Neural progenitor cell (in vitro differentiated cells): ENCODE results near the gene KLK4. TPM values are rescaled to one million over a fixed set of nuclear protein-coding genes. Genes with fewer than 3 reads are reported as not detected.

Source experiments
- DNase-seq: peaks from one replicate; pipeline ENCODE4 v3.0.0-alpha.2; 2016; ENCODE audit warnings: low spot score
- H2AFZ ChIP-seq: fragments of 200-600 bp; sonication (generic); replicated peaks from 2 replicates; pipeline ENCODE4 v1.6.1; 2016; ENCODE audit warnings: antibody characterized with exemption
- H3F3A ChIP-seq: fragments of 200-600 bp; sonication (generic); 2 replicates; pipeline ENCODE4 v1.6.1; 2016; ENCODE audit warnings: antibody characterized with exemption, low read depth
- H3K27ac ChIP-seq: fragments of 200-600 bp; sonication (generic); 2 replicates; pipeline ENCODE4 v1.5.1; 2016; ENCODE audit warnings: mild to moderate bottlenecking
- H3K27me3 ChIP-seq: fragments of 200-600 bp; sonication (generic); 2 replicates; pipeline ENCODE4 v1.6.1; 2016; ENCODE audit warnings: mild to moderate bottlenecking, moderate library complexity
- H3K36me3 ChIP-seq: fragments of 200-600 bp; sonication (generic); 2 replicates; pipeline ENCODE4 v1.5.1; 2016
- H3K4me1 ChIP-seq: fragments of 200-600 bp; sonication (generic); 2 replicates; pipeline ENCODE4 v1.6.1; 2016; ENCODE audit warnings: mixed run types
- H3K4me2 ChIP-seq: fragments of 200-600 bp; sonication (generic); 2 replicates; pipeline ENCODE4 v1.6.1; 2016
- H3K4me3 ChIP-seq: fragments of 200-600 bp; sonication (generic); 2 replicates; pipeline ENCODE4 v1.5.1; 2016
- H3K79me2 ChIP-seq: fragments of 200-600 bp; sonication (generic); 2 replicates; pipeline ENCODE4 v1.6.1; 2016; ENCODE audit warnings: low read depth
- H3K9ac ChIP-seq: fragments of 200-600 bp; sonication (generic); 2 replicates; pipeline ENCODE4 v1.6.1; 2016
- H3K9me3 ChIP-seq: fragments of 200-600 bp; sonication (generic); 2 replicates; pipeline ENCODE4 v1.5.1; 2016; ENCODE audit warnings: low read depth
- H4K20me1 ChIP-seq: fragments of 200-600 bp; sonication (generic); 2 replicates; pipeline ENCODE4 v1.6.1; 2016; ENCODE audit warnings: low read depth
- H3K27ac Mint-ChIP-seq: 3 replicates; pipeline ENCODE4 v1.8.0; 2021; ENCODE audit warnings: mixed read lengths
- H3K27me3 Mint-ChIP-seq: 2 replicates; pipeline ENCODE4 v1.8.0; 2022; ENCODE audit warnings: low read depth, mild to moderate bottlenecking, inconsistent platforms, moderate library complexity, mixed read lengths; ENCODE audit not compliant: insufficient read depth
- H3K36me3 Mint-ChIP-seq: 3 replicates; pipeline ENCODE4 v1.8.0; 2021; ENCODE audit warnings: mixed read lengths
- H3K4me1 Mint-ChIP-seq: 3 replicates; pipeline ENCODE4 v1.8.0; 2021; ENCODE audit warnings: mixed read lengths
- H3K4me3 Mint-ChIP-seq: 3 replicates; pipeline ENCODE4 v1.8.0; 2021; ENCODE audit warnings: mild to moderate bottlenecking, moderate library complexity, mixed read lengths
- H3K9me3 Mint-ChIP-seq: 3 replicates; pipeline ENCODE4 v1.8.0; 2020; ENCODE audit warnings: mixed read lengths
- EZH2 ChIP-seq: fragments of 200-600 bp; sonication (generic); IDR thresholded peaks from 2 replicates; pipeline ENCODE4 v1.6.1; 2017; ENCODE audit warnings: antibody characterized with exemption, mild to moderate bottlenecking, moderate library complexity
- EZH2phosphoT487 ChIP-seq: fragments of 200-600 bp; sonication (generic); IDR thresholded peaks from 2 replicates; pipeline ENCODE4 v1.6.1; 2017; ENCODE audit warnings: antibody characterized with exemption
- total RNA-seq: library from RNA; depleted of rRNA; stranded (reverse); fragments of >200 nt; gene quantifications from 2 replicates; pipeline ENCODE4 v1.2.3, GENCODE V29; 2015; ENCODE audit warnings: low replicate concordance
- TF ChIP-seq, protein P1 (sequence below): fragments of 200-600 bp; sonication (generic); IDR thresholded peaks from 2 replicates; pipeline ENCODE4 v1.5.1; 2017; ENCODE audit warnings: antibody characterized with exemption, mild to moderate bottlenecking

KLK4 gene
- total RNA-seq, 1 donor from 2014 or later: not detected

DNA sequence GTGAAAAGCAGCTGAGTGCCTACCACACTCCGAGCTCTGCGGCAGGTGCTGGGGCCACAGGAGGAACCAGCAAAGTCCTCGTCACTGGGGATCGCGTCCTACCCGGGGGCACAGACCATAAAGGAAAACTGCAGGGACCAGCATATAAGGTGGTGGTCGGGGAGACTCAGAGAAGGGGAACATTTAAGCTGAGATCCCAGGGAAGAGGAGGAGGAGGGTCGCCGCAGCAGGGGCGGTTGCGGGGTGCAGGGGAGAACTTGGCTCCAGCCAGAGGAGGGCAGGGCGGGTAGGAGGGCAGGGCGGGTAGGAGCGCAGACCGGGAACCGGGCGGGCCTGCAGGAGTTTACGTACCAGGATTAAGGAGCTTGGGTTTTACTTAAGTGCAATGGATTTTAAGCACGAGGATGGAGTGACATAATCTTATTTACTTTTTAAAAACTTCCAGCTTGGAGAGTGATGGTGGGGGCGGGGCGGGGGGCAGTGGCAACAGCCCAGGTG, 956 bp upstream of the KLK4 start:
- H3K4me1 ChIP-seq: no peaks in the 10 kb centered on the region
- no peak overlapping the region for H3K9ac ChIP-seq
- peaks cover 97% of the 10 kb centered on the region for H3K27me3 ChIP-seq
- H3K27me3 Mint-ChIP-seq: peaks cover 34% of the 10 kb centered on the region
- H3K4me3 ChIP-seq: no peak overlapping the region
- no peak overlapping the region for H3K4me3 Mint-ChIP-seq
- no peak for TF ChIP-seq EZH2phosphoT487
- TF ChIP-seq, protein P1, sequence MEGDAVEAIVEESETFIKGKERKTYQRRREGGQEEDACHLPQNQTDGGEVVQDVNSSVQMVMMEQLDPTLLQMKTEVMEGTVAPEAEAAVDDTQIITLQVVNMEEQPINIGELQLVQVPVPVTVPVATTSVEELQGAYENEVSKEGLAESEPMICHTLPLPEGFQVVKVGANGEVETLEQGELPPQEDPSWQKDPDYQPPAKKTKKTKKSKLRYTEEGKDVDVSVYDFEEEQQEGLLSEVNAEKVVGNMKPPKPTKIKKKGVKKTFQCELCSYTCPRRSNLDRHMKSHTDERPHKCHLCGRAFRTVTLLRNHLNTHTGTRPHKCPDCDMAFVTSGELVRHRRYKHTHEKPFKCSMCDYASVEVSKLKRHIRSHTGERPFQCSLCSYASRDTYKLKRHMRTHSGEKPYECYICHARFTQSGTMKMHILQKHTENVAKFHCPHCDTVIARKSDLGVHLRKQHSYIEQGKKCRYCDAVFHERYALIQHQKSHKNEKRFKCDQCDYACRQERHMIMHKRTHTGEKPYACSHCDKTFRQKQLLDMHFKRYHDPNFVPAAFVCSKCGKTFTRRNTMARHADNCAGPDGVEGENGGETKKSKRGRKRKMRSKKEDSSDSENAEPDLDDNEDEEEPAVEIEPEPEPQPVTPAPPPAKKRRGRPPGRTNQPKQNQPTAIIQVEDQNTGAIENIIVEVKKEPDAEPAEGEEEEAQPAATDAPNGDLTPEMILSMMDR: no peak
- TF ChIP-seq EZH2: no peak
- no peak for DNase-seq
- H3K4me1 Mint-ChIP-seq: no peaks in the 10 kb centered on the region
- no peaks in the 10 kb centered on the region for H3K9me3 ChIP-seq
- H3K79me2 ChIP-seq: no peaks in the 10 kb centered on the region
- no peak overlapping the region for H3K4me2 ChIP-seq
- no peaks in the 10 kb centered on the region for H3K36me3 ChIP-seq
- H3F3A ChIP-seq: no peaks in the 10 kb centered on the region
- H3K27ac ChIP-seq: no peak overlapping the region
- H3K36me3 Mint-ChIP-seq: no peaks in the 10 kb centered on the region
- H4K20me1 ChIP-seq: no peaks in the 10 kb centered on the region
- H2AFZ ChIP-seq: no peak overlapping the region
- H3K27ac Mint-ChIP-seq: no peak overlapping the region
- H3K9me3 Mint-ChIP-seq: no peaks in the 10 kb centered on the region

- no peak overlapping the region for H3K4me3 ChIP-seq
- H3K36me3 ChIP-seq: no peaks in the 10 kb centered on the region
- no peak overlapping the region for H3K4me2 ChIP-seq
- H3K4me1 ChIP-seq: no peaks in the 10 kb centered on the region
- DNase-seq: no peak
- H3K9me3 ChIP-seq: no peaks in the 10 kb centered on the region
- H3F3A ChIP-seq: no peaks in the 10 kb centered on the region
- Mint-ChIP-seq H3K9me3 (no peaks in the 10 kb centered on the region), H3K27me3 (peaks cover 28% of the 10 kb centered on the region), H3K36me3 (no peaks in the 10 kb centered on the region), H3K27ac (no peak overlapping the region), H3K4me1 (no peaks in the 10 kb centered on the region), H3K4me3 (no peak overlapping the region)
- H4K20me1 ChIP-seq: no peaks in the 10 kb centered on the region
- peaks cover 87% of the 10 kb centered on the region for H3K27me3 ChIP-seq
- H2AFZ ChIP-seq: no peak overlapping the region
- TF ChIP-seq EZH2phosphoT487 (no peak), EZH2 (no peak)
- TF ChIP-seq, protein P1: no peak
- H3K79me2 ChIP-seq: no peaks in the 10 kb centered on the region
- H3K9ac ChIP-seq: no peak overlapping the region
- H3K27ac ChIP-seq: no peak overlapping the region
These were observed 473 bp downstream of the KLK4 start for GRCh38 chr19:50910722-50911121.

DNA sequence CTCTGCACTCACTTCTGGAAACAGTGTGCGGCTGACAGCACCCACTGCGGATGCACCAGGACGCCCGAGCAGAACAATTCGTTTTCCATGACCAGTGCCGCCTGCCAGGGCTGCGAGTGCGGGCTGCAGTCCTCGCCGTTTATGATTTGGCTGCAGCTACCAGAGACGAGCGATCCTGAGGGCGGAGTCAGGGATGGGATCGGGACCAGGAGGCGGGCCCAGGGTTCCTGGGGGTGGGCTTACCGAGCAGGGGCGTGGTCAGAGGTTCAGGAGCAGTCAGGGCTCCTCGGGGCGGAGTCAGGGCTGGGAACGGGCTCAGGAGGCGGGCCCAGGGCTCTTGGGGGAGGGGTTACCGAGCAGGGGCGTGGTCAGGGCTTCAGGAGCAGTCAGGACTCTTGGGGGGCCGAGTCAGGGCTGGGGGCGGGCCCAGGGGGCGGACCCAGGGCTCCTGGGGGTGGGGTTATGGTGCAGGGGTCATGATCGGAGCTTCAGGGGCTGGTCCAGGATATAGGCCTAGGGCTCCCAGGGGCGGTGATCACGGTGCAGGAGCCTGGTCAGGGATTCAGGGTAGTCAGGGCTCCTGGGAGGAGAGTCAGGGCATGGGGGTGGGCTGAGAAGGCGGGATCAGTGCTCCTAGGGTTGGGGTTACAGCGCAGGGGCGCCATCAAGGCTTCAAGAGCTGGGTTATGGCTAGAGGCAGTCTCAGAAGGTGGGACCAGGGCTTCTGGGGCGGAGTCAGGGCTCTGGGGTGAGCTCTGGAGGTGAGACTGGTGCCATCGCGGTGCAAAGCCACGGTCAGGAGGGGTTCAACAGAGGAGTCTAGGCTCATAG, 1.7 kb downstream of the KLK4 start:
- Histone ChIP-seq H3K79me2 (no peaks in the 10 kb centered on the region), H3K27me3 (peaks cover 81% of the 10 kb centered on the region), H2AFZ (peak overlapping the region; percentile 85), H3K9me3 (no peaks in the 10 kb centered on the region), H3K36me3 (no peaks in the 10 kb centered on the region), H3K4me2 (peak overlapping the region; percentile 76), H4K20me1 (no peaks in the 10 kb centered on the region), H3K4me1 (no peaks in the 10 kb centered on the region), H3F3A (no peaks in the 10 kb centered on the region), H3K4me3 (peak overlapping the region; percentile 46), H3K9ac (no peak overlapping the region), H3K27ac (no peak overlapping the region)
- no peaks in the 10 kb centered on the region for H3K9me3 Mint-ChIP-seq
- H3K4me3 Mint-ChIP-seq: peak overlapping the region; percentile 73
- H3K27ac Mint-ChIP-seq: no peak overlapping the region
- H3K4me1 Mint-ChIP-seq: no peaks in the 10 kb centered on the region
- DNase-seq: peak; percentile 96
- H3K27me3 Mint-ChIP-seq: peaks cover 28% of the 10 kb centered on the region
- no peaks in the 10 kb centered on the region for H3K36me3 Mint-ChIP-seq
- TF ChIP-seq, protein P1: no peak
- TF ChIP-seq EZH2 (no peak), EZH2phosphoT487 (no peak)
